ENCODE data around the gene TMEM200A. TPM values are rescaled to one million over a fixed set of nuclear protein-coding genes. Genes with fewer than 3 reads are reported as not detected.

Gene TMEM200A
- total RNA-seq, 4 donors from 2014 or later: 0.76 to 1.2 (median 0.93) TPM

DNA sequence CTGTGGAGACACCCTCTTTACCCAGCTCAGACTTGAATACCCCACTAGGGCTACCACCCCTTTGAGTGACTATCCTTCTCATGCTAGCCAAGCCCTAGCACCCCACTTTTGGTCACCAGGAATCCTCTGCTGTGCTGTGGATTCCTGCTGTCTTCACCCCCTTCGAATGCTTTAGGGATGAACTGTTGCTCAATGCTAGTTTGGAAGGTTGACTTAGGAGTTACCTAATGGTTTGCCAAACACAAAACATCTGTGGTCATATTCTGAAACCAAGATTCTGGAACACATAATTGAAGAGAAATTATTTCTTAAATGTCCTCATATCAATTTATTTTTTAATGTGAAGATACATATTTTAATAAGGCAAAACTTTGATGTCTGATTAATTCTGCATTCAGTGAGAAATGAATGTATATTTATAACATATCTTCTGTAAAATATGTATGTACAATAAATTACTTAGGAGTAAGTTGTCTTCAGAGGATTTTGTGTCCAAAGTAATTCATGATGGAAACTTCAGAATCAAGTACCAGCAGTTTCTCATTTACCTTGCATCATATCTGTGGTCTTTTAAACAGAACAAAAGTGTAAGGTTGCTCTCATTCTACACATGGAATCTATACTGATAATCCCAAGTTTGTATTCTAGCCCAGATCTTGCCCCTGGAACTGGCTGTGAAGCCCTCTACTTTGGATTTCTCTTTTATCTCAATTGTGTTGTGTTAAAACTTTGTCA is 46.9 kb downstream of the TMEM200A start:
- H3K4me3 ChIP-seq: no peak overlapping the region
- no peak overlapping the region for H3K27ac ChIP-seq
- TF ChIP-seq POLR2AphosphoS5 (IDR thresholded peaks at IDR 0.05) (no peak), POLR2A (IDR thresholded peaks at IDR 0.05) (no peak)

GRCh38 chr6:130417951-130418350 is 52.1 kb downstream of the TMEM200A start:
- no peak for TF ChIP-seq POLR2AphosphoS5 (IDR thresholded peaks at IDR 0.05)
- TF ChIP-seq, protein P1, sequence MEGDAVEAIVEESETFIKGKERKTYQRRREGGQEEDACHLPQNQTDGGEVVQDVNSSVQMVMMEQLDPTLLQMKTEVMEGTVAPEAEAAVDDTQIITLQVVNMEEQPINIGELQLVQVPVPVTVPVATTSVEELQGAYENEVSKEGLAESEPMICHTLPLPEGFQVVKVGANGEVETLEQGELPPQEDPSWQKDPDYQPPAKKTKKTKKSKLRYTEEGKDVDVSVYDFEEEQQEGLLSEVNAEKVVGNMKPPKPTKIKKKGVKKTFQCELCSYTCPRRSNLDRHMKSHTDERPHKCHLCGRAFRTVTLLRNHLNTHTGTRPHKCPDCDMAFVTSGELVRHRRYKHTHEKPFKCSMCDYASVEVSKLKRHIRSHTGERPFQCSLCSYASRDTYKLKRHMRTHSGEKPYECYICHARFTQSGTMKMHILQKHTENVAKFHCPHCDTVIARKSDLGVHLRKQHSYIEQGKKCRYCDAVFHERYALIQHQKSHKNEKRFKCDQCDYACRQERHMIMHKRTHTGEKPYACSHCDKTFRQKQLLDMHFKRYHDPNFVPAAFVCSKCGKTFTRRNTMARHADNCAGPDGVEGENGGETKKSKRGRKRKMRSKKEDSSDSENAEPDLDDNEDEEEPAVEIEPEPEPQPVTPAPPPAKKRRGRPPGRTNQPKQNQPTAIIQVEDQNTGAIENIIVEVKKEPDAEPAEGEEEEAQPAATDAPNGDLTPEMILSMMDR (IDR thresholded peaks at IDR 0.05): no peak
- TF ChIP-seq EP300 (IDR thresholded peaks at IDR 0.05): no peak
- Histone ChIP-seq H3K4me3 (no peak overlapping the region), H3K9me3 (no peaks in the 10 kb centered on the region), H3K36me3 (no peaks in the 10 kb centered on the region), H3K27me3 (no peaks in the 10 kb centered on the region), H3K4me1 (no peaks in the 10 kb centered on the region), H3K27ac (no peak overlapping the region)
- no peak for DNase-seq (ENCODE audit: low spot score in 2 of 2)

More for the DNA sequence above, 46.9 kb downstream of the TMEM200A start:
- Histone ChIP-seq H3K27me3 (no peaks in the 10 kb centered on the region), H3K4me1 (no peaks in the 10 kb centered on the region), H3K9me3 (no peaks in the 10 kb centered on the region), H3K36me3 (no peaks in the 10 kb centered on the region)
- DNase-seq (ENCODE audit: low spot score in 2 of 2): no peak
- 65% methylated on average over 1 of the region's 1 CpG for WGBS

DNA sequence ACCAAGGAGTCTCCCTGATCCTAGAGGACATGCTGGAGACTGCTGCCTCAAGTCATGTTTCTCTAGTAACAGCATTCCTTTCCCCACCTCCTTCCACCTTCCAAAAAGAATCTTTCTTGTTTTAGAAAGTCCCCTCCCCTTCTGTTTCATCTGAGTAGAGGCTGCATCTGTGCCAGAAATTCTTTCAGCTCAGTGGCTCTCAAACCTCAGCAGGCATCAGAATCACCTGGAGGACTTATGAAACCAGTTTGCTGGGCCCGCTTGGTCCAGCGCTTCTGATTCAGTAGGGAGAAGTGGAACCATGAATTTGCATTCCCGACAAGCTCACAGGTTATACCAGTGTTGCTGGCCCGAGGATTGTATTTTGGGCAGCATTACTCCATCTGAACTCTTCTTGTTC is 55.1 kb downstream of the TMEM200A start:
- Histone ChIP-seq H3K9me3 (no peaks in the 10 kb centered on the region), H3K36me3 (no peaks in the 10 kb centered on the region), H3K27ac (no peak overlapping the region), H3K4me1 (no peaks in the 10 kb centered on the region), H3K4me3 (no peak overlapping the region), H3K27me3 (no peaks in the 10 kb centered on the region)
- WGBS: 73% methylated on average over 4 of the region's 4 CpGs
- DNase-seq (ENCODE audit: low spot score in 2 of 2): no peak
- TF ChIP-seq EP300 (IDR thresholded peaks at IDR 0.05) (no peak), POLR2A (IDR thresholded peaks at IDR 0.05) (no peak)

- Histone ChIP-seq H3K27ac (no peak overlapping the region), H3K4me1 (no peaks in the 10 kb centered on the region), H3K27me3 (no peaks in the 10 kb centered on the region), H3K4me3 (no peak overlapping the region), H3K9me3 (no peaks in the 10 kb centered on the region), H3K36me3 (no peaks in the 10 kb centered on the region)
- WGBS: 88% methylated on average over 1 of the region's 1 CpG
- no peak for DNase-seq (ENCODE audit: low spot score in 2 of 2)
- TF ChIP-seq POLR2A (IDR thresholded peaks at IDR 0.05): no peak
- TF ChIP-seq, protein P1 (IDR thresholded peaks at IDR 0.05): no peak
- no peak for TF ChIP-seq POLR2AphosphoS5 (IDR thresholded peaks at IDR 0.05)
- TF ChIP-seq EP300 (IDR thresholded peaks at IDR 0.05): no peak
Observed at GRCh38 chr6:130421585-130421984, 55.8 kb downstream of the TMEM200A start.

DNA sequence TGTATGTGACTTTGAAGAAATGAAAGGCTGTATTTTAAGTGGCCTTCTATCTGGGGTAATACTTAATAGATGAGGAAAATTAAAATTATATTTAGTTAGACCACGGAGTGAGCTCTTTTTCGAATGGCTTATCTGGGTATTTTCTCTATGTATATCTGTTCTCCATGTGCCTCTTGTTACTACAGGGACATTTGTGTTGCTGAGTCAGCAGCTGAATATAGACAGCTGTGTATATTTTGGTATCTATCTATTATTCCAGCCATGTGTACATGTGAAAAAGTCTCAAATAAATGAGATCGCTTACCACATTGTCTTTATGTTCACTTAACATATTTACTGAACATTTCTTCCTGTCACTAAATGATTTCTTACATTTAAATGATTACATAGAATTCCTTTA is 57.2 kb downstream of the TMEM200A start:
- TF ChIP-seq EP300 (IDR thresholded peaks at IDR 0.05) (no peak), POLR2AphosphoS5 (IDR thresholded peaks at IDR 0.05) (no peak), POLR2A (IDR thresholded peaks at IDR 0.05) (no peak)
- TF ChIP-seq, protein P1 (IDR thresholded peaks at IDR 0.05): no peak
- H3K4me1 ChIP-seq: no peaks in the 10 kb centered on the region
- no peak overlapping the region for H3K4me3 ChIP-seq
- no peak overlapping the region for H3K27ac ChIP-seq
- H3K36me3 ChIP-seq: no peaks in the 10 kb centered on the region
- H3K27me3 ChIP-seq: no peaks in the 10 kb centered on the region
- whole genome bisulfite sequencing: 74% methylated on average over 3 of the region's 3 CpGs
- no peak for DNase-seq (ENCODE audit: low spot score in 2 of 2)
- H3K9me3 ChIP-seq: no peaks in the 10 kb centered on the region

- Histone ChIP-seq H3K27me3 (no peaks in the 10 kb centered on the region), H3K36me3 (no peaks in the 10 kb centered on the region), H3K27ac (no peak overlapping the region), H3K9me3 (no peaks in the 10 kb centered on the region), H3K4me1 (no peaks in the 10 kb centered on the region), H3K4me3 (no peak overlapping the region)
- no peak for TF ChIP-seq EP300 (IDR thresholded peaks at IDR 0.05)
- TF ChIP-seq, protein P1 (IDR thresholded peaks at IDR 0.05): no peak
- TF ChIP-seq POLR2AphosphoS5 (IDR thresholded peaks at IDR 0.05): no peak
- no peak for TF ChIP-seq POLR2A (IDR thresholded peaks at IDR 0.05)
- WGBS: 94% methylated on average over 2 of the region's 2 CpGs
- DNase-seq (ENCODE audit: low spot score in 2 of 2): no peak
Observed at GRCh38 chr6:130424710-130425109, 58.9 kb downstream of the TMEM200A start.
